Psoas muscle (tissue), 8 donors: ENCODE results near the gene EARS2. TPM values are rescaled to one million over a fixed set of nuclear protein-coding genes. Genes with fewer than 3 reads are reported as not detected.

Experiments
- ATAC-seq, 4 donors: fragments of 200-7000 bp; cut with Tn5 transposase; one replicate each; pipeline ENCODE4 v1.9.1; 2020; ENCODE audit warnings: moderate library complexity in 3 of 4, mild to moderate bottlenecking in 2 of 4
- DNase-seq, 2 donors: peaks; one replicate each; pipeline ENCODE4 v3.0.0-alpha.2; 2020
- H3K27ac ChIP-seq: fragments of 200-600 bp; one replicate; pipeline ENCODE4 v1.8.0; 2022
- H3K27me3 ChIP-seq, 3 donors: fragments of 200-600 bp in 1 of 3; one replicate each; pipeline versions ENCODE4 v1.6.1 to v1.8.0; 2013 to 2022; ENCODE audit warnings: low read length in 2 of 3, mild to moderate bottlenecking in 2 of 3, moderate library complexity in 1 of 3; ENCODE audit not compliant: insufficient read depth in 3 of 3
- H3K36me3 ChIP-seq, 2 donors: fragments of 200-600 bp in 1 of 2; one replicate each; pipeline versions ENCODE4 v1.6.1 to v1.8.0; 2013 to 2022; ENCODE audit warnings: low read depth in 1 of 2, mild to moderate bottlenecking in 1 of 2, moderate library complexity in 1 of 2; ENCODE audit not compliant: insufficient read depth in 1 of 2
- H3K4me1 ChIP-seq: fragments of 200-600 bp; one replicate; pipeline ENCODE4 v1.8.0; 2022
- H3K4me3 ChIP-seq: fragments of 200-600 bp; one replicate; pipeline ENCODE4 v1.8.0; 2022; ENCODE audit warnings: mild to moderate bottlenecking
- H3K9me3 ChIP-seq: fragments of 200-600 bp; one replicate; pipeline ENCODE4 v1.8.0; 2022
- CTCF ChIP-seq: fragments of 200-600 bp; IDR thresholded peaks from one replicate; pipeline ENCODE4 v1.8.0; 2022; ENCODE audit warnings: antibody characterized with exemption
- WGBS, 3 donors: extraction: QIAGEN DNeasy Blood & Tissue Kit; methylation state at CpG; one replicate each; pipeline versions ENCODE4 v1.1.6 to v1.1.7; 2013; 5-methylcytosine and 5-hydroxymethylcytosine counted together
- intact Hi-C, 2 donors: fragments of 100-400 bp; cut with DNase I; formaldehyde crosslinking; loops; one replicate each; pipeline versions ENCODE4 v1.11.0 to v1.14.2; 2022
- polyA plus RNA-seq, 3 donors: library from polyadenylated mRNA; stranded (reverse); fragments of 200-250 nt; gene quantifications; one replicate each; pipeline ENCODE4 v1.2.3, GENCODE V29; 2013
- total RNA-seq, 4 donors: library from RNA; stranded (reverse); fragmentation: NEBNext Ultra II Directional in 2 of 4; extraction: Animal tissue kit (Norgen Biotek cat#: 25700) in 2 of 4; gene quantifications; one replicate each; pipeline versions ENCODE4 v1.2.1 to v1.2.4, GENCODE V29; 2021 to 2023
- donor health status: healthy with polysubstance abuse.
- donor health status: DM: no; HTN: no; CAD: no; lungs with moderate emphysema.
- donor health status: Bipolar disorder and iron deficiency.
- donor health status: healthy.
- donor health status: DM: yes; HTN: yes; CAD: no.
- donor health status: DM: no; HTN: no; CAD: no.
- donor health status: DM: no; HTN: no; CAD: no.
- donor health status: DM: yes; HTN: yes; CAD: no.

EARS2 gene
- total and polyA plus RNA-seq, 7 donors, result 12.1 to 28.3 (median 19.8) TPM

GRCh38 chr16:23497543-23497868 lies 59.6 kb downstream of the EARS2 start:
- no peaks in the 10 kb centered on the region for H3K27me3 ChIP-seq
- H3K4me1 ChIP-seq, result peaks cover 18% of the 10 kb centered on the region
- TF ChIP-seq CTCF, result no peak
- H3K9me3 ChIP-seq, result no peaks in the 10 kb centered on the region
- H3K36me3 ChIP-seq, result peaks cover 0 to 42% of the 10 kb centered on the region in 2 donors
- ATAC-seq (no peak), DNase-seq (no peak)
- H3K27ac ChIP-seq, result peak overlapping the region; percentile 30
- H3K4me3 ChIP-seq, result no peak overlapping the region
- intact Hi-C loops, result no loop called here
- WGBS, 3 donors, result 88 to 90% (median 88%) methylated on average over 6 of the region's 6 CpGs

GRCh38 chr16:23496821-23497542 lies 60.2 kb downstream of the EARS2 start:
- Histone ChIP-seq H3K36me3 (peaks cover 0 to 47% of the 10 kb centered on the region in 2 donors), H3K27me3 (no peaks in the 10 kb centered on the region), H3K9me3 (no peaks in the 10 kb centered on the region), H3K27ac (peak overlapping the region; percentile 30), H3K4me3 (no peak overlapping the region), H3K4me1 (peaks cover 18% of the 10 kb centered on the region)
- ATAC-seq, result peak in 3 of 4 donors; percentile 33 to 57 (median 40)
- DNase-seq, result peak in 1 of 2 donors; percentile 25
- intact Hi-C loops, result no loop called here
- WGBS, 3 donors, result 47 to 63% (median 51%) methylated on average over 11 to 12 of the region's 12 CpGs
- TF ChIP-seq CTCF, result no peak

- Histone ChIP-seq H3K4me3 (no peak overlapping the region), H3K27ac (no peak overlapping the region), H3K27me3 (no peaks in the 10 kb centered on the region), H3K36me3 (peaks cover 0 to 52% of the 10 kb centered on the region in 2 donors), H3K9me3 (no peaks in the 10 kb centered on the region), H3K4me1 (peaks cover 10% of the 10 kb centered on the region)
- DNase-seq (no peak), ATAC-seq (no peak)
- intact Hi-C loops, result no loop called here
- TF ChIP-seq CTCF, result no peak
- WGBS, 3 donors, result 95 to 97% (median 96%) methylated on average over 4 of the region's 4 CpGs
These were observed 61.5 kb downstream of the EARS2 start for GRCh38 chr16:23495671-23496070.

- Histone ChIP-seq H3K4me3 (no peak overlapping the region), H3K27me3 (no peaks in the 10 kb centered on the region), H3K9me3 (no peaks in the 10 kb centered on the region), H3K36me3 (peaks cover 0 to 67% of the 10 kb centered on the region in 2 donors), H3K4me1 (peaks cover 8% of the 10 kb centered on the region), H3K27ac (no peak overlapping the region)
- WGBS, 3 donors, result 83 to 89% (median 89%) methylated on average over 11 of the region's 11 CpGs
- ATAC-seq (no peak), DNase-seq (no peak)
- no peak for TF ChIP-seq CTCF
- intact Hi-C loops, result no loop called here
These were observed 63.0 kb downstream of the EARS2 start for GRCh38 chr16:23494188-23494587.
